Left lung (tissue), 10 donors: Measurements from ENCODE around the gene KANK4. TPM values are rescaled to one million over a fixed set of nuclear protein-coding genes. Genes with fewer than 3 reads are reported as not detected.
"Not testable (repeated sequence)": the region's sequence is repeated elsewhere in the genome, so short reads cannot be mapped to it uniquely, and the experiment has no call there.

Experiments used
- ATAC-seq: fragments of 200-7000 bp; cut with Tn5 transposase; one replicate; pipeline ENCODE4 v1.9.1; 2020; ENCODE audit warnings: moderate library complexity
- DNase-seq, 4 donors: peaks; one replicate each; pipeline ENCODE4 v3.0.0-alpha.2; 2013 to 2020
- H3K27ac ChIP-seq, 2 donors: fragments of 200-600 bp; sonication (generic) in 1 of 2; one replicate each; pipeline versions ENCODE4 v1.5.0 to v1.8.0; 2020 to 2021
- H3K27me3 ChIP-seq, 2 donors: fragments of 200-600 bp; sonication (generic) in 1 of 2; one replicate each; pipeline versions ENCODE4 v1.5.0 to v1.8.0; 2020 to 2021
- H3K36me3 ChIP-seq, 2 donors: fragments of 200-600 bp; sonication (generic) in 1 of 2; one replicate each; pipeline versions ENCODE4 v1.5.0 to v1.8.0; 2020 to 2021
- H3K4me1 ChIP-seq, 2 donors: fragments of 200-600 bp; one replicate each; pipeline ENCODE4 v1.8.0; 2021
- H3K4me3 ChIP-seq, 2 donors: fragments of 200-600 bp; sonication (generic) in 1 of 2; one replicate each; pipeline versions ENCODE4 v1.5.0 to v1.8.0; 2020 to 2021; ENCODE audit warnings: mild to moderate bottlenecking in 1 of 2
- H3K9me3 ChIP-seq, 2 donors: fragments of 200-600 bp; sonication (generic) in 1 of 2; one replicate each; pipeline versions ENCODE4 v1.5.0 to v1.8.0; 2020 to 2021
- CTCF ChIP-seq, 2 donors: fragments of 200-600 bp; sonication (generic) in 1 of 2; IDR thresholded peaks; one replicate each; pipeline versions ENCODE4 v1.5.0 to v1.8.0; 2021; ENCODE audit warnings: antibody characterized with exemption in 2 of 2
- intact Hi-C, 2 donors: fragments of 100-400 bp; cut with DNase I; formaldehyde crosslinking; loops; one replicate each; pipeline versions ENCODE4 v1.11.2 to v1.14.2; 2022
- polyA plus RNA-seq, 6 donors: library from polyadenylated mRNA; unstranded; fragments of 120-200 nt; gene quantifications; one replicate each; pipeline ENCODE4 v1.2.1, GENCODE V29; 2013; ENCODE audit not compliant: insufficient read length in 6 of 6
- total RNA-seq, 2 donors: library from RNA; stranded (reverse); fragmentation: NEBNext Ultra II Directional; extraction: Animal tissue kit (Norgen Biotek cat#: 25700); gene quantifications; one replicate each; pipeline ENCODE4 v1.2.1, GENCODE V29; 2021
- donor health status: DM: no; HTN: yes; CAD: no.
- donor health status: DM: no; HTN: no; CAD: no.

KANK4 gene
- total and polyA plus RNA-seq, 8 donors = 2.0 to 15.1 (median 11.2) TPM

DNA sequence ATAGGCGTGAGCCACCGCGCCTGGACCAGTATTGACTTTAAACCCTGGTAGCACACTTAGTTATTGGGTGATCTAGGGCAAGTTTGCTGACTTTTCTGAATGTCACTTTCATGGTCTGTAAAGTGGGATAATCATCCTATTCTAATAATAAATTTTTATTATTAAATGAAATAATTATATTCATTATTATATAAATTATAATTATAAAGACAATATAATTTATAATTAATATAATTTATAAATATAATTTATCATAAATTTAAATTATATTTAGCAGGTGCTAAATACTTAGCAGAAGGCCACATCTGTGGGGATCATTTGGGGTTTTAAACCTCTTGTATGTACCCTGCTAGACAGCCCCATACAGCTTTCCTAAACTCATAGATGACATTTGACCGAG, 59.7 kb downstream of the KANK4 start:
- intact Hi-C loops = no loop called here
- Histone ChIP-seq H3K36me3 (no peaks in the 10 kb centered on the region), H3K27me3 (no peaks in the 10 kb centered on the region), H3K4me1 (no peaks in the 10 kb centered on the region), H3K9me3 (no peaks in the 10 kb centered on the region), H3K4me3 (no peak overlapping the region), H3K27ac (no peak overlapping the region)
- DNase-seq (no peak), ATAC-seq (no peak)
- no peak for TF ChIP-seq CTCF (IDR thresholded peaks at IDR 0.05)

GRCh38 chr1:62250126-62250726, 69.0 kb downstream of the KANK4 start:
- no peaks in the 10 kb centered on the region for H3K27me3 ChIP-seq
- no peak overlapping the region for H3K4me3 ChIP-seq
- H3K36me3 ChIP-seq = no peaks in the 10 kb centered on the region
- intact Hi-C loops = no loop called here
- H3K9me3 ChIP-seq = no peaks in the 10 kb centered on the region
- H3K4me1 ChIP-seq = no peaks in the 10 kb centered on the region
- TF ChIP-seq CTCF (IDR thresholded peaks at IDR 0.05) = no peak
- no peak for ATAC-seq
- DNase-seq = no peak
- H3K27ac ChIP-seq = no peak overlapping the region

DNA sequence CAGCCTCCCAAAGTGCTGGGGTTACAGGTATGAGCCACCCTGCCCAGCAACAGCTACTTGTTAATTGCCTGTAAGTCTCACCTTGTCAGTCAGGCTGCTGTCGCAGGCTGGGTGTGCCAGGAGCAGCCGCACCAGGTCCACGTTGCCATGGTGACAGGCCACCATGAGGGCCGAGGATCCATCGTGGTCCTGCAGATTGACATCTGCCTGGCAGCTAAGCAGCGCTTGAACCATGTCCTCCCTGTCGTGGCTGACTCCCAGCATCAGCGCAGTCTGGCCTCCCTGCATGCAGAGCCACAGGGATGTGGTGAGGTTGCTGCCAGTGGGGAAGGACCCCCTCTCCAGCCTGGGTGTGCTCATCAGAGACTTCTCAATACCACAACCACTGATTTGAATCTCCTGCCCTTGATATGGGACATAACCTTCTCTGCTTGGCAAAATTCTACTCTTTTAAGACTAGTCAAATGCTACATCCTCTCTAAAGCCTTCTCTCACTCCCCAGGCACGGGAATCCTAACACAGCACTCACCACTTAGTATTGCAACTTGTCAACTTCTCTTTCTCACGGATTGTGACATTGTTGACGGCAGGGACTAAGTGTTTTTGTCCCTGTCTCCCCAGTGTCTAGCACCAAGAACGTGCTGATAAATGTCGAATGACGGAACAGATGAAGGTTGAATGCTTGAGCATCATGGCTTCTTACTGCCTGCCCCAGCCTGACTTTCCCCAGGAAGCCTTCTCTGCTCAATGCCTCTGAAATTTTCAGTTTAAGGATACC, 71.7 kb downstream of the KANK4 start:
- intact Hi-C loops = no loop called here
- ATAC-seq (no peak), DNase-seq (no peak)
- Histone ChIP-seq H3K27me3 (no peaks in the 10 kb centered on the region), H3K36me3 (no peaks in the 10 kb centered on the region), H3K27ac (no peak overlapping the region), H3K9me3 (no peaks in the 10 kb centered on the region), H3K4me1 (no peaks in the 10 kb centered on the region), H3K4me3 (no peak overlapping the region)
- TF ChIP-seq CTCF (IDR thresholded peaks at IDR 0.05) = no peak

- ATAC-seq (no peak), DNase-seq (no peak)
- intact Hi-C loops = no loop called here
- no peaks in the 10 kb centered on the region for H3K9me3 ChIP-seq
- no peak overlapping the region for H3K27ac ChIP-seq
- H3K4me3 ChIP-seq = no peak overlapping the region
- H3K36me3 ChIP-seq = no peaks in the 10 kb centered on the region
- TF ChIP-seq CTCF (IDR thresholded peaks at IDR 0.05) = no peak
- no peaks in the 10 kb centered on the region for H3K27me3 ChIP-seq
- H3K4me1 ChIP-seq = no peaks in the 10 kb centered on the region
These were observed 74.0 kb downstream of the KANK4 start for GRCh38 chr1:62245201-62245600.

DNA sequence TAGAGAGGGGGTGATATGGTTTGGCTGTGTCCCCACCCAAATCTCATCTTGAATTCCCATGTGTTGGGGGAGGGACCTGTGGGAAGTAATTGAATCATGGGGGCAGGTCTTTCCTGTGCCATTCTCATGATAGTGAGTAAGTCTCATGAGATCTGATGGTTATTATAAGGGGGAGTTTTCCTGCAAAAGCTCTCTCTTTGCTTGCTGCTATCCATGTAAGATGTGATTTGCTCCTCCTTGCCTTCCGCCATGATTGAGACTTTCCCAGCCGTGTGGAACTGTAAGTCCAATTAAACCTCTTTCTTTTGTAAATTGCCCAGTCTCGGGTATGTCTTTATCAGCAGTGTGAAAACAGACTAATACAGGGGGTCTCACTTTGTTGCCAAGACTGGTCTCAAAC, 74.9 kb downstream of the KANK4 start:
- H3K4me3 ChIP-seq, ATAC-seq, H3K27me3 ChIP-seq, DNase-seq, intact Hi-C loops, H3K36me3 ChIP-seq, H3K9me3 ChIP-seq, H3K27ac ChIP-seq, H3K4me1 ChIP-seq: not testable (repeated sequence)
